Parathyroid adenoma (tissue), 2 donors: ENCODE results near the gene CER1.

Experiments used
- H2AFZ ChIP-seq: fragments of 300-600 bp; sonication (generic); one replicate; pipeline ENCODE4 v1.7.0; 2017; ENCODE audit warnings: antibody characterized with exemption, mild to moderate bottlenecking
- H3K27ac ChIP-seq: fragments of 300-600 bp; sonication (generic); one replicate; pipeline ENCODE4 v1.7.0; 2017
- H3K27me3 ChIP-seq: fragments of 300-600 bp; sonication (generic); one replicate; pipeline ENCODE4 v1.7.0; 2017; ENCODE audit warnings: low read length; ENCODE audit not compliant: control insufficient read depth, insufficient read depth
- H3K36me3 ChIP-seq: fragments of 300-600 bp; sonication (generic); one replicate; pipeline ENCODE4 v1.7.0; 2017; ENCODE audit warnings: low read length; ENCODE audit not compliant: control insufficient read depth, insufficient read depth
- H3K4me1 ChIP-seq: fragments of 300-600 bp; sonication (generic); one replicate; pipeline ENCODE4 v1.7.0; 2017; ENCODE audit warnings: control low read depth
- H3K4me2 ChIP-seq: fragments of 300-600 bp; sonication (generic); one replicate; pipeline ENCODE4 v1.7.0; 2017; ENCODE audit warnings: low read length
- H3K4me3 ChIP-seq: fragments of 300-600 bp; sonication (generic); one replicate; pipeline ENCODE4 v1.7.0; 2017; ENCODE audit warnings: low read depth, low read length
- H3K79me2 ChIP-seq: fragments of 300-600 bp; sonication (generic); one replicate; pipeline ENCODE4 v1.7.0; 2017; ENCODE audit warnings: control low read depth
- H3K9ac ChIP-seq: fragments of 300-600 bp; sonication (generic); one replicate; pipeline ENCODE4 v1.7.0; 2017; ENCODE audit warnings: mild to moderate bottlenecking
- H3K9me3 ChIP-seq: fragments of 300-600 bp; sonication (generic); one replicate; pipeline ENCODE4 v1.7.0; 2017; ENCODE audit warnings: low read length; ENCODE audit not compliant: control insufficient read depth
- TF ChIP-seq, protein P1 (sequence below): fragments of 300-600 bp; sonication (generic); IDR thresholded peaks from one replicate; pipeline ENCODE4 v1.7.0; 2017; ENCODE audit warnings: antibody characterized with exemption, mild to moderate bottlenecking
- donor health status: primary hyperparathyroidism.

CER1 gene

DNA sequence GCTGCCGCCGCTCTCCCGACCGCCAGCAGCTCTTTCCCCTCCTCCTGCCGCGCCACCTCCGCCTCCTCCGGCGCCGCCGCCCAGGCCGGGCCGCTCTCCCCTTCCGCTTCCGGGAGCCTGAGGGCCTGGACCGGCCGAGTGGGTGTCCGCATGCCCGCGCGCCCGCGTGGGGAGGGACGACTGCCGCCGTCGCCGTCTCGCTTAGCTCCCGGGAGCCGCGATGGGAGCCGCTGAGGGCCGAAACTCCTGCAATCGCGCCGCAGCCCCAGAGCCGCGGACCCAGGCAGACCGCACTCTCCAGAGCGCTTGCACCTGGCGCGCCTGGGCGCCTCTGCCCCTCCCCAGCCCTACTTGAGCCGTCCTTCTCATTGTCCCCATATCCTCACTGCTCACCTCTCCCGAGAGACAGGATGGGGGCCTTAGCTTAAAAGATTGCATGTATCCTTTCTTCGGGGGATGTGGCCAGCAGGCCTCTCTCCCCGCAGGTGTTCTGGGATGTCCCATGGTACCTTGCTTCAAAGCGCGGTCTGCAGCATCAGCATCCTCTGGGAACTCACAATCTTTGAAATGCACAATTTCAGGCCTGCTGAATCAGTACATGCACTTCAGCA is 29.2 kb downstream of the CER1 start, which contains the start of gene ZDHHC21:
ZDHHC21 (minus strand) TSS at position 182 of the 611 bp plus-strand sequence. CDS start 19,092 bp downstream, outside the sequence.
- H3K4me1 ChIP-seq, result no peaks in the 10 kb centered on the region

DNA sequence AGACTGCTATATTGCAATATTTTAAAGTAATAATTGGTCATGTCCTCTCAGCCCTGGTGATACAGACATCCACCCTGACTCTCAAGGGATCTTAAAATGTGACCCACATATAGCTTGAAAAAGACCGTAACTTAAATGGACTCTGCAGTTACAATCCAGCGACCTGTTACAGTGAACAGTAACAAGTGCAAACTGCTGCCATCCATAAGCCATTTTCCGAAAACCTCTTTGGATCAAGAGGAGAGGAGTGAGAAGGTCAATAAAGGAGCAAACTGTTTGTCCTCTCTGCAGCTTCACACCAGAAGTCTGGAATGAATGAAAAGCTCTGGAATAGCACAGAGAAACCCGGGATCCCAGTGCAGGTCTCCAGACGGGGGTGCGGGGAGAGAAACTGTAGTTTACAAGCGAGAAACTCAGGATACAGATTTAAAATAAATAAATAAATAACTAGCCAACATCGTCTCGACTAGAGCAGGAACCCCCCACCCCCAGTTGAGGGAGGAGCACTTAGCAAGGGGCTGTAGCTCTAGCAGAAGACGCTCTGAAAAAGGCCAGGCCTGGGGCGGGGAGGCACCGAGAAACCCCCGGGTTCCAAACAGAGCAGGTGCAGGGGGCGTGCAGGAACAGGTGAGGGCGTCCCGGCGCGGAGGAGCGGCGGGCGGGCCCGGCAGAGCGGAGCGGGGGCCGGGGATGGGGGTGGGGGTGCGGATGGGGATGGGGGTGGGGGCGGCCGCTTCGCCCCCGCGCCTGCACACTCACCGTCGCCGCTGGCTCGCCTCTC is 29.9 kb downstream of the CER1 start:
- peak overlapping the region; percentile 97 for H2AFZ ChIP-seq
- H3K36me3 ChIP-seq, result no peaks in the 10 kb centered on the region
- no peaks in the 10 kb centered on the region for H3K9me3 ChIP-seq
- no peaks in the 10 kb centered on the region for H3K4me1 ChIP-seq
- peak overlapping the region; percentile 72 for H3K4me2 ChIP-seq
- peak overlapping the region; percentile 62 for H3K4me3 ChIP-seq
- no peak overlapping the region for H3K27ac ChIP-seq
- no peak overlapping the region for H3K9ac ChIP-seq
- H3K27me3 ChIP-seq, result no peaks in the 10 kb centered on the region
- TF ChIP-seq, protein P1, sequence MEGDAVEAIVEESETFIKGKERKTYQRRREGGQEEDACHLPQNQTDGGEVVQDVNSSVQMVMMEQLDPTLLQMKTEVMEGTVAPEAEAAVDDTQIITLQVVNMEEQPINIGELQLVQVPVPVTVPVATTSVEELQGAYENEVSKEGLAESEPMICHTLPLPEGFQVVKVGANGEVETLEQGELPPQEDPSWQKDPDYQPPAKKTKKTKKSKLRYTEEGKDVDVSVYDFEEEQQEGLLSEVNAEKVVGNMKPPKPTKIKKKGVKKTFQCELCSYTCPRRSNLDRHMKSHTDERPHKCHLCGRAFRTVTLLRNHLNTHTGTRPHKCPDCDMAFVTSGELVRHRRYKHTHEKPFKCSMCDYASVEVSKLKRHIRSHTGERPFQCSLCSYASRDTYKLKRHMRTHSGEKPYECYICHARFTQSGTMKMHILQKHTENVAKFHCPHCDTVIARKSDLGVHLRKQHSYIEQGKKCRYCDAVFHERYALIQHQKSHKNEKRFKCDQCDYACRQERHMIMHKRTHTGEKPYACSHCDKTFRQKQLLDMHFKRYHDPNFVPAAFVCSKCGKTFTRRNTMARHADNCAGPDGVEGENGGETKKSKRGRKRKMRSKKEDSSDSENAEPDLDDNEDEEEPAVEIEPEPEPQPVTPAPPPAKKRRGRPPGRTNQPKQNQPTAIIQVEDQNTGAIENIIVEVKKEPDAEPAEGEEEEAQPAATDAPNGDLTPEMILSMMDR, result no peak
- H3K79me2 ChIP-seq, result no peaks in the 10 kb centered on the region

More for the DNA sequence above, 29.2 kb downstream of the CER1 start, which contains the start of gene ZDHHC21:
- Histone ChIP-seq H3K4me2 (peak within 1 kb of the TSS; percentile 72), H3K36me3 (no peaks in the 10 kb centered on the region), H3K27ac (peak within 1 kb of the TSS; percentile 22), H3K27me3 (no peaks in the 10 kb centered on the region), H3K4me3 (peak within 1 kb of the TSS; percentile 62), H2AFZ (peak within 1 kb of the TSS; percentile 97), H3K79me2 (no peaks in the 10 kb centered on the region), H3K9ac (no peak within 1 kb of the TSS), H3K9me3 (no peaks in the 10 kb centered on the region)
- TF ChIP-seq, protein P1, result no peak

DNA sequence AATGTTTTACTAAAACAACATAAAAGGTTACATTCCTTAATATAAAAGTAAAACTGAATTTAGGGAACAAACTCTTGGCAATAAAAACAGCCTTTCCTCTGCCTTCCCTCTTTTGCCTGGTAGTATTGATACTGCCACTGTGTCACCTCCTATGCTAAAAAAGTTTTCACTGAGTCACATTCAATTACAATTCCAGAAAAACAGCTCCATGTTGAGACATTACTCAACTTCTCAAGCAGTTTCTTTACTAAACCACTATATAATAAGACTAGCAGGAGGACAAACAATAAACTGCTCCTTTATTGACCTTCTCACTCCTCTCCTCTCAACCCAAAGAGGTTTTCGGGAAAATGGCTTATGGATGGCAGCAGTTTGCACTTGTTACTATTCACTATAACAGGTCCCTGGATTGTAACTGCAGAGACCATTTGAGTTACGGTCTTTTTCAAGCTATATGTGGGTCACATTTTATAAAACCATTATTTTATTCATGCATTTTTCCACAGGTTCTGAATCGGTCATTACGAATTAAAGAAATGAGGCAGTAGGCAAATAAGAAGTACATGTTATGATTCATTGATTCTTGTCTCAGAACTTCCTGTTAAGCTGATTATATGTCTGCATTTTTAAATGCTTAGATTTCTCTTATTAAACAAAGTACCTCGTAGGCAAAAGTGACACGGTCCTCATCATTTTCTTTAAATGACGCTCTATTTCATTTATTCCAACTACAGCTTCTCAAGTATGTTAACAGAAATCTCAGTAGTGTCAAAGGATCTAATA is 31.4 kb downstream of the CER1 start:
- Histone ChIP-seq H2AFZ (no peak overlapping the region), H3K4me3 (no peak overlapping the region), H3K27me3 (no peaks in the 10 kb centered on the region), H3K79me2 (no peaks in the 10 kb centered on the region), H3K9ac (no peak overlapping the region), H3K27ac (no peak overlapping the region), H3K9me3 (no peaks in the 10 kb centered on the region), H3K4me1 (no peaks in the 10 kb centered on the region), H3K36me3 (no peaks in the 10 kb centered on the region), H3K4me2 (no peak overlapping the region)
- TF ChIP-seq, protein P1, result no peak

DNA sequence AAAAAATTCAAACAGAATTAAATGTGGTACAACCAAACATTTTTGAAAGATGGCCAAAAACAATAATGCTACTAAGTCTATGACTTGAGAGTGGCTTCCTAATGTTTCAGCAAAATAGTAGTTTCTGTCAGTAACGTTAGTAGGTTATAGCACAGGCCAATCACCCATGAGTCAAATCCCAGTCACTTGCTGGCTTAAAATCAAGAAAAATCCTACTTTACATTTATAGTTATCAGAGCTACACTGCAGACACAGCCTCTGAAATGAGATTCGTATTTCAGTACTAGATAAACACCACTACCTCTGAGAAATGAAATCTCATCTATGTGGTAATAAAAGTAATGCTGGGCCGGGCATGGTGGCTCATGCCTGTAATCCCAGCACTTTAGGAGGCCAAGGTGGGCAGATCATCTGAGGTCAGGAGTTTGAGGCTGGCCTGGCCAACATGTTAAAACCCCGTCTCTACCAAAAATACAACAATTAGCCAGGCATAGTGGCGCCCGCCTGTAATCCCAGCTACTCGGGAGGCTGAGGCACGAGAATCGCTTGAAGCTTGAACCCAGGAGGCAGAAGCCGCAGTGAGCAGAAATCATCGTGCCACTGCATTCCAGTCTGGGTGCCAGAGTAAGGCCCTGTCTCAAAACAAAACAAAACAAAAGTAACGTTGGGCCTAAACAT is 35.4 kb downstream of the CER1 start:
- Histone ChIP-seq H3K79me2 (peaks cover 3% of the 10 kb centered on the region), H3K36me3 (no peaks in the 10 kb centered on the region)

More for the DNA sequence above, 35.4 kb downstream of the CER1 start:
- H3K4me3 ChIP-seq, result no peak overlapping the region
- H3K9ac ChIP-seq, result no peak overlapping the region
- H2AFZ ChIP-seq, result no peak overlapping the region
- no peaks in the 10 kb centered on the region for H3K27me3 ChIP-seq
- H3K27ac ChIP-seq, result no peak overlapping the region
- H3K9me3 ChIP-seq, result no peaks in the 10 kb centered on the region
- no peaks in the 10 kb centered on the region for H3K4me1 ChIP-seq
- TF ChIP-seq, protein P1, result no peak
- no peak overlapping the region for H3K4me2 ChIP-seq
